GM18526 (cell line): ENCODE data around the gene ZNF84.

Experiments
- POLR2A ChIP-seq: IDR thresholded peaks from 3 replicates; pipeline ENCODE4 v1.6.1; 2011; ENCODE audit not compliant: insufficient read length; ENCODE audit errors: extremely low read depth

ZNF84 gene

DNA sequence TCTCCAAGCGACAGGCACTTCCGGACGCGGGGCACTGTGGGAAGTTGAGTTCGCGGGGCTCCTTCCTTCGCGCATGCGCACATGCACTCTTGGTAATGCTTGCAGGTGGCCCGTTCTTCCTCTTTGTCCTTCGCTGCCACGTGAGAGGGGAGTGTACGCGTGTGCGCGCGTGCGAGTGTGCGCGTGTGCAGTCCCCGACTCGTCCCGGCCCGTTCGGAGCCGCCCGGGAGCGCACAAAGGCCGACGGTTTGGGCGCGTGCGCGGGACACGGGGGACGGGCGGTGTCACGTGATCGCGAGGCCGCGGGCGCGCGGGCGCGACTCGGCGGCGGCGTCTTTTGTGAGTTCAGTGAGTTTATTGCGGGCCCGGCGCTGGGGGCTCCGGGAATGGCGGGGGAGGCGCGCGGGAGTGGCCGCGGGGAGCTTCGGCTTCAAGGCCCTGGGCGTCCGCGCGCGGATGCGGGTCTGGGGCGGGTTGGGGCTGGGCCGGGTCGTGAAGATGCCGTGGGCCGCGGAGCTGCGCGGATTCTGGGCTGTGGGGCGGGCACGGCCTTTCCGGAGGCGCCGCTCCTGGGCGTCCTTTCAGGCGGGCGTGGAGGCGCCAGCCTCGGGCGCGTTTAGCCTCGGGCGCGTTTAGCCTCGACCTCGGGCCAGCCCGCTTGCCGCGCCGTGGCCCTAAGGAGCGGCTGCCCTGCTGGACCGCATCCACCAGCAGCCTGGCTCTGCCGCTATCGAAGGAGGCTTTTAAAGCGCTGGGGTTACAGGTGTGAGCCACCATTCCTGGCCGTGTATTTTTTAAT lies at the start of gene ZNF84:
ZNF84 (plus strand) TSS at position 303 of the 799 bp plus-strand sequence. CDS start 3,959 bp downstream, outside the sequence.
- peak; percentile 76 for TF ChIP-seq POLR2A

DNA sequence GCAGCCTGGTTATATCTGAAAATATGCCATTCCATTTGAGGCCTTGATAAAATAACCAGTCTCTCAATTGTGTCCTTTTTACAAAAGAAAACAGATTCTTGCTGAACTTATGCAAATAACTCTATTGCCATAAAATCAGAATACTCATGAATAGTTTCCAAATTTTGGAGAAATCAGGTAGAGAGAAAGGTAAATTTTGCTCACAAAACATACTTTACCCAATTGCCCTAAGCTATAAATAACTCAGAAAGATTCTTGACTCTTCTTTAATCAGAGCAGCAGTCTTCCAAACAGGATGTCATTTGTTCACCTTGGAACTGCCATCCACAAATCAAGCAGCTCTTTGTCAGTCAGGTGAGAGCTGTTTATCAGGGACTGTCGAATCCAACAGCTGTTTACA lies 38.6 kb upstream of the ZNF84 start:
- no peak for TF ChIP-seq POLR2A

DNA sequence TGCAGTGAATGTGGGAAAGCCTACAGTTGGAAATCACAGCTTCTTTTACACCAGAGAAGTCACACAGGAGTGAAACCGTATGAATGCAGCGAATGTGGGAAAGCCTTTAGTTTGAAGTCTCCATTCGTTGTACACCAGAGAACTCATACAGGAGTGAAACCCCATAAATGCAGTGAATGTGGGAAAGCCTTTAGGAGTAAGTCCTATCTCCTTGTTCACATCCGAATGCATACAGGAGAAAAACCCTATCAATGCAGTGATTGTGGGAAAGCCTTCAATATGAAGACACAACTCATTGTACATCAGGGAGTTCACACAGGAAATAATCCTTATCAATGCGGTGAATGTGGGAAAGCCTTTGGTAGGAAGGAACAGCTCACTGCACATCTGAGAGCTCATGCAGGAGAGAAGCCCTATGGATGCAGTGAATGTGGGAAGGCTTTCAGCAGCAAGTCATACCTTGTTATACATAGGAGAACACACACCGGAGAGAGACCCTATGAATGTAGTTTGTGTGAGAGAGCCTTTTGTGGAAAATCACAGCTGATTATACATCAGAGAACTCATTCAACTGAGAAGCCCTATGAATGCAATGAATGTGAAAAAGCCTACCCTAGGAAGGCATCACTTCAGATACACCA lies 26.5 kb upstream of the ZNF84 start:
- TF ChIP-seq POLR2A: no peak

DNA sequence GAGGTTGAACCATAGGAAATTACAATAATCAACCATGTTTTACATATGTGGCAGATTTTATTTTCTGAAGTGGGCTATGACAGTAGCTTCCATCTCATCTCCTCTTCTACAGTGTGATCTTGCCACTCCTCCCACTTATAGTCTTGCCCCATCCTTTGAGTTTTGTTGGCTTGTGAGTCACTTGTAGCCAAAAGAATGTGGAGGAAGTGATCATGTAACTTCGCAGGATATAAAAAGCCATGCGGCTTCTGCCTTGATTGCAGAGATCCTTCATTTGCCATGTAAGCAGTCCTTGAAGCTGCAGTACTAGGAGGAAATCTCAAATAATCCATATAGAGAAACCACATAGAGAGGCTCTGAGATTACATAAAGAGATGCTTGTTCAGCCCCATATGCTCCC lies 13.7 kb upstream of the ZNF84 start:
- no peak for TF ChIP-seq POLR2A

DNA sequence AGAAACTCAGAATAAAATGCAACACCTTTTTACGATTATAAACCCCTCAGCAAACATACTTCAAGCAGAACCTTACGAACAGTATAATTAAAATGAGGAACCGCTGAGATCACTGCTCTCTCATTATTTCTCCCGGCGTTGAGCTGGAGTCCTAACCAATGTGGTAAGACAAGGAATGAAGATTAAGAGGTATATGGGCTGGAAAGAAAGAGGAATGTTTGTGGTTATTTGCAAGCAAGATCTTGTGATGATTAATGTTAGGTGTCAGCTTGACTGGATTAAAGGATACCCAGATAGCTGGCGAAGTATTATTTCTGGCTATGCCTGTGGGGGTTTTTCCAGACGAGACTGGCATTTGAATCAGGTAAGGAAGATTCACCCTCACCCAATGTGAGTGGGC lies 10.3 kb upstream of the ZNF84 start:
- TF ChIP-seq POLR2A: no peak

DNA sequence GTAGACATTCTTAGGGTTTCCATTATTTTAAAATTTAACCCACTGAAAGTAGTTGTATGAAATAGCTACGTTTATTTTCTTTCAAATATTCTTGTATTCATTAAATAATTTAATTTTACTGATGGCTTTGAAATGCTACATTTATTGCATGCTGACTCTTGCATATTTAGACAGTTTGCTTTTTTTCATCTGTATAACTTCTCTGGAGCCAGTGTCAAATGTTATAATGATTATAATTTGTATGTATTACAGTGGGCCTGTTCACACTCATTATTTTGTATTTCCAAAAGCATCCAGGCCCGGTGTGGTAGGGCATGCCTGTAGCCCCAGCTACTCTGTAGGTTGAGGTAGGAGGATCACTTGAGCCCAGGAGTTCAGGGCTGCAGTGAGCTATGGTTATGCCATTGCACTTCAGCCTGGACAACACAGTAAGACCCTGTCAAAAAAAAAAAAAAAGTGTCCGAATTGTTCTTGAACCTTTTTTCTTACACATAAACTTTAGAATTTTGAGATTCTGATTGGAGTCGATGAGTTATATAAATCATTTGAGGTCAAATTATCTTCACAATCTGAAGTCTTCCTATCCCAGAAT lies 905 bp downstream of the ZNF84 start:
- no peak for TF ChIP-seq POLR2A

DNA sequence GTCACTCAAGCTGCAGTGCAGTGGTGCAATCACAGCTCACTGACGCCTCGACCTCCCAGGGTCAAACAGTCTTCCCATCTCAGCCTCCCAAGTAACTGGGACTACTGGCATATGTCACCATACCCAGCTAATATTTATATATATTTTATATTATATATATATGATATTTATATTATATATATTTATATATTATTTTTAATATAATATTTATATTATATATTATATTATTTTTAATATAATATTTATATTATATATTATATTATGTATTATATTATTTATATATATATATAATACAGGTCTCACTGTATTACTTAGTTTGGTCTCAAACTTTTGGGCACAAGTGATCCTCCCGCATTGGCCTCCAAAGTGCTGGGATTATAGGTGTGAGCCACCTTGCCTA lies 9.4 kb downstream of the ZNF84 start:
- TF ChIP-seq POLR2A: no peak

DNA sequence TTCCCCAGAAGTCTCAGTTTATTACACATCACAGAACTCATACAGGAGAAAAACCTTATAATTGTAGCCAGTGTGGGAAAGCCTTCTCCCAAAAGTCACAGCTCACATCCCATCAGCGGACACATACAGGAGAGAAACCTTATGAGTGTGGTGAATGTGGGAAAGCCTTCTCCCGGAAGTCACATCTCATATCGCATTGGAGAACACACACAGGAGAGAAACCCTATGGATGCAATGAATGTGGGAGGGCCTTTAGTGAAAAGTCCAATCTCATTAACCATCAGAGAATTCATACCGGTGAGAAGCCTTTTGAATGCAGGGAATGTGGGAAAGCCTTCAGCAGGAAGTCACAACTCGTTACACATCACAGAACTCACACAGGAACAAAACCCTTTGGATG lies 20.1 kb downstream of the ZNF84 start:
- no peak for TF ChIP-seq POLR2A

DNA sequence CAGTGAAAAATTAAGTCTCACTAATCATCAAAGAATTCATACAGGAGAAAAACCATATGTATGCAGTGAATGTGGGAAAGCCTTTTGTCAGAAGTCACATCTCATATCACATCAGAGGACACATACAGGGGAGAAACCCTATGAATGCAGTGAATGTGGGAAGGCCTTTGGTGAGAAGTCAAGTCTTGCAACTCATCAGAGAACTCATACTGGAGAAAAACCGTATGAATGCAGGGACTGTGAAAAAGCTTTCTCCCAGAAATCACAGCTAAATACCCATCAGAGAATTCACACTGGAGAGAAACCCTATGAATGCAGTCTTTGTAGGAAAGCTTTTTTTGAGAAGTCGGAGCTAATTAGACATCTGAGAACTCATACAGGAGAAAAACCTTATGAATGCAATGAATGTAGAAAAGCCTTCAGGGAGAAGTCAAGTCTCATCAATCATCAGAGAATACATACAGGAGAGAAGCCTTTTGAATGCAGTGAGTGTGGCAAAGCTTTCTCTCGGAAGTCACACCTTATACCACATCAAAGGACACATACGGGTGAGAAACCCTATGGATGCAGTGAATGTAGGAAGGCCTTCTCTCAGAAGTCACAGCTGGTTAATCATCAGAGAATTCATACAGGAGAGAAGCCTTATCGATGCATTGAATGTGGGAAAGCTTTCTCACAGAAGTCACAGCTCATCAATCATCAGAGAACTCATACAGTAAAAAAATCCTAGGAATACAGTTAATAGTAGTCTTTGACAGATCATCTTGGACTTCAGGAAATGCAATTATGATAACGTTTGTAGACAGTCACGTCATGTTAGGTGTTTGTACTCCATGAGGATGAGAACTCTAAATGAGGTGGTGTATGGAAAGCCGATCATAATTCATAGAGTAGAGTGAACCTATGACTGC lies 21.1 kb downstream of the ZNF84 start:
- no peak for TF ChIP-seq POLR2A

DNA sequence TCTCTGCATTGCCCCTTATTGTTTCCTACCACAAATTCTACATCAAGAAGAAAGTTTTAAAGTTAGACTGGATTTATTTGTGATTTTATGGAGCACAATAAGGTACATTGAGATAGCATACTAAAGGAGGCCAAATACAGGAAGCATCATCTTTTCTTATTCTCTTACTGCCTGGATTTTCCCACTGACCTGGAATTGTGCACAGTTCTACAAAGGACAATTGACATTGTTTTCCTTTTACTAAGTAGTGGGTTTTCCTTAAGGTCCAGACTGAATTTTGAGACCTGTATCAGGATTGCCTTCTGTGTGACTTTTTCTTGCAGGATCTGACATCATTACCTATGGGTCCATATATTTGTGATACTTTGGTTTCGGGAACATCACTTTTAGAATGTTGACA lies 24.6 kb downstream of the ZNF84 start:
- TF ChIP-seq POLR2A: no peak

DNA sequence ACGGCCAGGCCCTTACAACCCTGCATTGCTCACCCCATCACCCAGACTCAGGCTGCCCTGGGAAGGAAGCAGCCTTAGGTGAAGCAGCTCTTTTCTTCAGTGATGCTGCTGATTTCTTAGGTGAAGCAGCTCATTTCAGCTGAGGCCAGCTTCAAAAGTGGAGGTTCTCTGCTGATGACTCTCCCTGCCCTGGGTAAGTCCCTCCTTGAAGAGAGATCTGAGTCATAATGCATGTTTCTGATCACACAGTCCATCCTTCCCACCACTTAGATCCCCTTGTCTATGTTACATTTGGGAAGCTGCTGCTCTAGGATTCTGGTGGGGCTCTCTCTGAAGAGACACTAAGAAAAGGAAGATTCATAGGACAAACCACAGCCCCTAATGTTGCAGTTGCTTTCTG lies 26.2 kb downstream of the ZNF84 start:
- TF ChIP-seq POLR2A: no peak

DNA sequence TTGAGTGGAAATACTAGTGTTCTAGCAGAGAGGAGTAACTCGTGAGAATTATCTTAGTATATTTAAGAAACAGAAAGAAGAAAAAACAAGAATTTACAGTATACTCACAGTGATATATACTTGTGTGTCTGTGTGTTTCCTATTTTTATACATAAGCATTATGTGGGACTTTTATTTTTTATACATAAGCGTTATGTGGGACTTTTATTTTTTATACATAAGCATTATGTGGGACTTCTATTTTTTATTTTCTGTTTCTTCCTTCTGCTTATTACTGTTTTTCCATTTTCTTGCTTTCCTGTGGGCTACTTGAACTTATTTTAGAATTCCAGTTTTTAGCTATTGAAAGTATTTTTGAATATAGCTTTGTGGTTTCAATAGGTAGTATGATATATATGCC lies 36.5 kb downstream of the ZNF84 start:
- no peak for TF ChIP-seq POLR2A

DNA sequence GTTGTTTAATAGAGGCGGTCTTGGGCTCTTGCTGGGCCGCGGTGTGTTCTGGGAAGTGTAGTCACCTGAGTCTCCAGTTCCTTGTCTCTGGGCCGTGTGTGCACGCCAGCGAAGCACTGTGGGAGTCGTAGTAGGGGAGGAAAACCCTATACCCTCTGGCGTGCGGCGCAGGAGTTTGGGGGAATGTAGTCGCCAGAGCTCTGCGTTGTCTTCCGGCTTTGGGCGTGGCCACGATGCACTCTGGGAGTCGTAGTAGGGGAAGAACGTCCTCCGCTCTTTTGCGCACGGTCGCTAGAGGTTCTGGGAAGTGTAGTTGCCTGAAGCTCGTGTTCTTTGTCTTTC lies 42.7 kb downstream of the ZNF84 start:
- peak; percentile 36 for TF ChIP-seq POLR2A

DNA sequence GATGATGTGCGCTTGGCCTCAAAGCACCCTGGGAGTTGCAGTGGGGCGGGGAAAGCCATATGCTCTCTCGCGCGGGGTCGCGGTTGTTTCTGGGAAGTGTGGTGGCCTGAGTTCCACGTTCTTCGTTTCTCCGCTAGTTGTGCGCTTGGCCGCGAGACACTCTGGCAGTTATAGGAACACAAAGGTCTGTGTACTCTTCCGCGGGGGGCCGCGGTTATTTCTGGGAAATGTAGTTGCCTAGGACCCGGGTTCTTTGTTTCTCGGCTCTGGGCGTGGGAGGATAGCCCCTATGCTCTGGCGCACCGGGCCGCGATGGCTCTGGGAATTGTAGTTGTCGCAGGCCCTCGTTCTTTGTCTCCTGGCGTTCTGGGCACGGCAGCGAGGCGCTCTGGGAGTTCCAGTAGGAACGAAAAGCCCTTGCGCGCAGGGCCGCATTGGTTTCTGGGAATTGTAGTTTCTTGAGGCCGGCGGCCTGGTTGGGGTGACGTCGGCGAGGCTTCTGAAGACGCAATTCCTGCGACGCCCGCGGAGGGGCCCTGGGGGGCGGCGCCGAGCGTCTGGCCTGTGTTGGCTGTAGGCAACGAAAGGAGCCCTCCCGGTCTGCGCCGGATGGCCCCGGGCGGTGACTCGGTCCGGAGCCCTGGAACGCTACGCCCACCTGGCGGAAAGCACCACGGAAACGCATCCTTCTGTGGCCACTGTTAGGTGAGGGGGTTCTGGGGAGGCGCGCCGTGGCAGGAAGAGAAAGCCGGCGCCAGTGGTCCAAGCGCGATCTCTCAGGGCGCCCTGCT lies 43.3 kb downstream of the ZNF84 start, which contains the start of gene ZNF140:
ZNF140 (plus strand) TSS at position 556 of the 791 bp plus-strand sequence. CDS start 398 bp downstream, outside the sequence.
- peak; percentile 77 for TF ChIP-seq POLR2A
